GM08714 (cell line): ENCODE measurements around the gene CDKN2C.
"Not testable (repeated sequence)": the region's sequence is repeated elsewhere in the genome, so short reads cannot be mapped to it uniquely, and the experiment has no call there.

Experiments used
- H3K4me3 ChIP-seq: fragments of 200-500 bp; sonication (Bioruptor generic); 2 replicates; pipeline ENCODE4 v1.5.1; 2014; ENCODE audit warnings: mild to moderate bottlenecking, low read length, inconsistent platforms
- ZNF274 ChIP-seq: IDR thresholded peaks from 2 replicates; pipeline ENCODE4 v1.6.1; 2012; ENCODE audit warnings: mild to moderate bottlenecking, low read depth, low read length

CDKN2C gene

GRCh38 chr1:50979937-50980336 lies 9.9 kb downstream of the CDKN2C start:
- H3K4me3 ChIP-seq: no peak overlapping the region; the same call in 1 of the 2 replicates
- TF ChIP-seq ZNF274: no peak

GRCh38 chr1:50980505-50980904 lies 10.5 kb downstream of the CDKN2C start:
- TF ChIP-seq ZNF274: no peak
- H3K4me3 ChIP-seq: no peak overlapping the region

GRCh38 chr1:50981741-50982140 lies 11.7 kb downstream of the CDKN2C start:
- H3K4me3 ChIP-seq: peak overlapping the region; percentile 55; the same call in 1 of the 2 replicates
- no peak for TF ChIP-seq ZNF274

- no peak for TF ChIP-seq ZNF274
- no peak overlapping the region for H3K4me3 ChIP-seq
Observed at GRCh38 chr1:50982611-50983010, 12.6 kb downstream of the CDKN2C start.

GRCh38 chr1:50983219-50983802 lies 13.3 kb downstream of the CDKN2C start:
- no peak overlapping the region for H3K4me3 ChIP-seq
- no peak for TF ChIP-seq ZNF274

GRCh38 chr1:50985094-50985493 lies 15.0 kb downstream of the CDKN2C start:
- no peak for TF ChIP-seq ZNF274
- H3K4me3 ChIP-seq: no peak overlapping the region; the same call in 1 of the 2 replicates

- TF ChIP-seq ZNF274: no peak
Observed at GRCh38 chr1:50986653-50987052, 16.6 kb downstream of the CDKN2C start.

GRCh38 chr1:50989694-50990093 lies 19.6 kb downstream of the CDKN2C start:
- no peak for TF ChIP-seq ZNF274
- H3K4me3 ChIP-seq: no peak overlapping the region

More at GRCh38 chr1:50986653-50987052, 16.6 kb downstream of the CDKN2C start:
- no peak overlapping the region for H3K4me3 ChIP-seq

DNA sequence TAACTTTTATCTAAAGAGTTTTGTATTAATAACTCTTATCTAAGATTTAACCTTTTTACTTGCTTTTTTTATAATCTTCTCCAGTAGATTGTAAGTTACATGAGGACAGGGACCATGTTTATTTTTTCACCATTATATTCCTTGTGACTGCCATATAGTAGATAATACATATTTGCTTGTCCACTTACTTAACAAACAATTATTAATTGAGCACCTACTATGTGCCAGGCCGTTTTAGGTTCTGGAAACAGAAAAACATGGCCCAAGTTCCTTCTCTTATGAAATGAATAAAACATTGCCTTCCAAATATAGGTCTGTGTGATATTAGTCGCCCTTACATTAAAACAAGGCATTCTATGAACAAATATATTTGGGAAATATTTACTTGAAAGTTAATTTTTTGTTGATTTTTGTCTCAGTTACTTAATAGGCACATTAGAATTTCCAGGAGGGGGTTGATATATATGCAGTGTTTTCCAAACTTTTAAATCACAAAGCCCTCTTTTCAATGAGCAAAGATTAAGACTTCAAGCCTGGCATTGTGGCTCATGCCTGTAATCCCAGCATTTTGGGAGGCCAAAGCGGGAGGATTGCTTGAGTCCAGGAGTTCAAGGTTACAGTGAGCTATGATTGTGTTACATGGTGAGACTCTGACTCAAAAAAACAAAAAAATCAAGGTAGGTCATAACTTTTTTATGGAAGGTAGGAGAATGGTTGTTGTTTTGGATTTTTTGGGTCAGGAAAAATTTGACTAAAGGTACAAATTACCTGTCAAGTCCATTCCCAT lies 22.7 kb downstream of the CDKN2C start:
- H3K4me3 ChIP-seq: no peak overlapping the region
- TF ChIP-seq ZNF274: no peak

DNA sequence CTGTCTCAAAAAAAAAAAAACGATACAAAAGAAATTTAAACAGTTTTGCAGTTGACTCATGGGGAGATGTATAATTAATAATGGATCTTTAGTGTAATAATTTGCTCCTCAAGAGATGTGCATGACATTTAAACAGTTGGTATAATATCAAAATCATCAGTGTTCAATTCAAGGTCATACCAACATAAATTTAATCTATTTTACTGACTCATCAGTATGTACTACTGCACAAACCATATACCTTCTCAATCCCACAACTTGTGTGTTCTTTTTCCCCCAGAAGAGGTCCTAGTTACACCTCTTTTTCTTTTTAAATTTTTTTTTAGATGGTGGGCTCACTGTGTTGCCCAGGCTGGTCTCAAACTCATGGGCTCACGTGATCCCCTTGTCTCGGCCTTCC lies 23.6 kb downstream of the CDKN2C start:
- H3K4me3 ChIP-seq: no peak overlapping the region
- TF ChIP-seq ZNF274: no peak

GRCh38 chr1:50994997-50995396 lies 25.0 kb downstream of the CDKN2C start:
- no peak overlapping the region for H3K4me3 ChIP-seq
- no peak for TF ChIP-seq ZNF274

DNA sequence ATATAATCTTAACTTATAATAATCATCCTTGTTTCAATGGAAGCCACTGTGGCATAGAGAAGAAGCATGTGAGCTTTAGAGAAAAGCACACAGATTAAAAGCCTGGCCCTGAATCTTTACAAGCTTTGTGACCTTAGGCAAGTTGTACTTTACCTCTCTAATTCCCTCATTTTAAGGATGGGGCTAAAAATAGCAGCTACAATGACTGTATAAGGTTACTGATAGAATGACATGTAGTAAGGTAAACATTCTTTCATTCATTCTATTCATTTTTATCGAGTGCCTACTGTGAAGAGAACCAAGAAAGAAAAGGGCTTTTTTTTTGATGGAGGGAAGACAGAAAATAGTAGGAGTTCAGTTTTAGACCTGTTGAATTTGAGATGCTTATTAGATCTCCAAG lies 25.6 kb downstream of the CDKN2C start:
- TF ChIP-seq ZNF274: no peak

DNA sequence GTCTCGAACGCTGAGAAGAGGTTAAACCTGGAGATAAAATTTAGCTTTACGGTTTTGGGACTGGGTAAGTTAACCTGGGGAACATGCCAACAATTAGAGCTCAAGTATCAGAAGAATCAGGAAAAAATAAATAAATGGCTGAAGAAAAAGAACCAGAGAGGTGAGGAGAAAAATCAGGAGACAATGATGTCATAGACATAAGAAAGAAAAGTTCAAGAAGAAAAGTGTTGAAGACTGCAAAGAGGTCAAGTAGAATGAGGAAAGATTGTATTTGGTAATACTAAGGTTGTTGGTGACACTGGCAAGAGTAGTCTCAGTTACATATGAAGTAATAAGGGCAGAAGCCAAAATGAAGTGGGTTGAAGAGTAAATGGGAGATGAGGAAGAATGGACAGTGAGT lies 26.0 kb downstream of the CDKN2C start:
- TF ChIP-seq ZNF274: no peak

More for the DNA sequence above, 25.6 kb downstream of the CDKN2C start:
- H3K4me3 ChIP-seq: no peak overlapping the region

DNA sequence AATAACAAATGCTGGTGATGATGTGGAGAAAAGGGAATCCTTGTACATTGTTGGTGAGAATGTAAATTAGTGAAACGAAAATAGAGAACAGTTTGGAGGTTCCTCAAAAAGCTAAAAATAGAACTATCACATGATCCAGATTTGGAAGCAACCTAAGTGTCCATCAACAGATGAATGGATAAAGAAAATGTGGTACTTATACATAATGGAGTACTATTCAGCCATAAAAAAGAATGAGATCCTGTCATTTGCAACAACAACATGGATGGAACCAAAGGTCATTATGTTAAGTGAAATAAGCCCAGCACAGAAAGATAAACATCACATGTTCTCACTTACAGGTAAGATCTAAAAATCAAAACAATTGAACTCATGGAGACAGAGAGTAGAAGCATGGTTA lies 29.3 kb downstream of the CDKN2C start:
- H3K4me3 ChIP-seq: not testable (repeated sequence)

More for the DNA sequence above, 26.0 kb downstream of the CDKN2C start:
- H3K4me3 ChIP-seq: no peak overlapping the region

DNA sequence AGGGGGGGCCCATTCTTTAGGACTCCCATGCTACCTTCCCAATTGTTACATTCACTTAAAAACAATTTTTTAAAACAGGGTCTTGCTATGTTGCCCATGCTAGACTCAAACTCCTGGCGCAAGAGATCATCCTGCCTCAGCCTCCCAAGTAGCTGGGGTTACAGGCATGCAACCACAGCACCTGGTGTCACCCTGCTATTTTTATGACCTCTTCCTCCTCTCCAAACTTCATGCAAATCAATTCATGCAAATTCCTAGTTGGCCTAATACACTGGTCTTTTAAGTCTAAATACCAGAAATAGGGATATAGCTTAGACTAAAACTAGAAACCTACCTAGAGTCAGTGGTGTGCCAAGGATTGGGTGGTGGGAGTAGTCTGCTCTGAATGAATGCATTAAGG lies 30.1 kb downstream of the CDKN2C start:
- no peak for TF ChIP-seq ZNF274
- no peak overlapping the region for H3K4me3 ChIP-seq
